NCI-H2029 treated with DMSO at 0.1 percent for 48 hours (cell line): Measurements from ENCODE around the gene CFAP97D1.

Experiments
- DNase-seq: peaks from one replicate; lab custom pipeline; 2025; lab: John Stamatoyannopoulos, UW

Gene CFAP97D1

GRCh38 chr17:43780135-43780534, at the start of gene CFAP97D1:
CFAP97D1 (plus strand) TSS chr17:43780435; CDS start chr17:43780463, 28 bp downstream.
- no peak for DNase-seq

- no peak for DNase-seq
Measured at GRCh38 chr17:43732958-43733357, 47.3 kb upstream of the CFAP97D1 start.

- no peak for DNase-seq
Measured at GRCh38 chr17:43733956-43734355, 46.3 kb upstream of the CFAP97D1 start.

- no peak for DNase-seq
Measured at GRCh38 chr17:43734376-43734775, 45.9 kb upstream of the CFAP97D1 start.

- DNase-seq: no peak
Measured at GRCh38 chr17:43736389-43736788, 43.8 kb upstream of the CFAP97D1 start.

GRCh38 chr17:43737722-43738121, 42.5 kb upstream of the CFAP97D1 start:
- DNase-seq: no peak

GRCh38 chr17:43740541-43740940, 39.7 kb upstream of the CFAP97D1 start:
- DNase-seq: no peak

- DNase-seq: no peak
Measured at GRCh38 chr17:43741636-43742035, 38.6 kb upstream of the CFAP97D1 start.

- no peak for DNase-seq
Measured at GRCh38 chr17:43745541-43745940, 34.7 kb upstream of the CFAP97D1 start.

- no peak for DNase-seq
Measured at GRCh38 chr17:43750153-43750552, 30.1 kb upstream of the CFAP97D1 start.

GRCh38 chr17:43753493-43754129, 26.6 kb upstream of the CFAP97D1 start:
- DNase-seq: no peak

GRCh38 chr17:43754947-43755346, 25.3 kb upstream of the CFAP97D1 start:
- DNase-seq: no peak

GRCh38 chr17:43755389-43755875, 24.8 kb upstream of the CFAP97D1 start:
- DNase-seq: no peak

GRCh38 chr17:43756201-43756600, 24.0 kb upstream of the CFAP97D1 start:
- no peak for DNase-seq

- DNase-seq: no peak
Measured at GRCh38 chr17:43757171-43757660, 23.0 kb upstream of the CFAP97D1 start.

- no peak for DNase-seq
Measured at GRCh38 chr17:43758086-43758485, 22.1 kb upstream of the CFAP97D1 start.

GRCh38 chr17:43758497-43759174, 21.6 kb upstream of the CFAP97D1 start, which contains the start of gene SOST:
SOST (minus strand) TSS chr17:43758791; CDS start chr17:43758741, 50 bp downstream.
- no peak for DNase-seq

GRCh38 chr17:43759836-43760235, 20.4 kb upstream of the CFAP97D1 start:
- DNase-seq: no peak

GRCh38 chr17:43760254-43760852, 19.9 kb upstream of the CFAP97D1 start:
- peak; percentile 67 for DNase-seq

- no peak for DNase-seq
Measured at GRCh38 chr17:43766413-43767052, 13.7 kb upstream of the CFAP97D1 start.

- DNase-seq: no peak
Measured at GRCh38 chr17:43767053-43767712, 13.1 kb upstream of the CFAP97D1 start.

GRCh38 chr17:43767713-43768059, 12.5 kb upstream of the CFAP97D1 start:
- DNase-seq: no peak
